Jurkat, Clone E6-1 (cell line): ENCODE data around the gene ADH5.
"Not testable (repeated sequence)": the region's sequence is repeated elsewhere in the genome, so short reads cannot be mapped to it uniquely, and the experiment has no call there.

Experiments
- DNase-seq: peaks from one replicate; pipeline ENCODE4 v3.0.0-alpha.2; 2011; ENCODE audit warnings: low read depth, low spot score
- H3K4me3 ChIP-seq: 2 replicates; pipeline ENCODE4 v1.5.1; 2011; ENCODE audit warnings: mild to moderate bottlenecking, low read length, control low read depth, moderate library complexity

The ADH5 gene

GRCh38 chr4:99052902-99053301 is 35.7 kb downstream of the ADH5 start:
- H3K4me3 ChIP-seq = no peak overlapping the region
- DNase-seq = no peak

- no peak for DNase-seq
- no peak overlapping the region for H3K4me3 ChIP-seq
These were observed 40.9 kb downstream of the ADH5 start for GRCh38 chr4:99047710-99048109.

- DNase-seq = peak; percentile 81
- no peak overlapping the region for H3K4me3 ChIP-seq
These were observed 45.2 kb downstream of the ADH5 start for GRCh38 chr4:99043346-99043745.

- H3K4me3 ChIP-seq = no peak overlapping the region
- no peak for DNase-seq
These were observed 50.4 kb downstream of the ADH5 start for GRCh38 chr4:99038213-99038612.

DNA sequence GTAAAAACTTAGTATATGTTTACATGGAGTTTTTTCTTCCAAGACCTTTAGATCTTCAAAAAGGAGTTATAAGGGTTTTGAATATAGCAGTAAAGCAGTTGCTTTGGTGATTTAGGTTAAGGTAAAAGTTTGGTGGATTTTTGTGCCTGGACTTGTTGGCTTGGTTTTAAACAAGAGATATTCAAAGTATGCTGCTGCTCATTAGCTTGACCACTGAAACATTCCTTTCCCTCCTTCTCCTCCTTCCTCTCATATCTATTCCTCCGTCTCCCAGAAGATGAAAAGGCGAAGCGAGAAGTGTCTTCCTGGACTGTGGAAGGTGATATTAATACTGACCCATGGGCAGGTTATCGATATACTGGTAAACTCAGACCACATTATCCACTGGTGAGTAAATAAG is 54.6 kb downstream of the ADH5 start:
- no peak for DNase-seq
- H3K4me3 ChIP-seq = no peak overlapping the region

- no peak for DNase-seq
These were observed 58.7 kb downstream of the ADH5 start for GRCh38 chr4:99029852-99030251.

GRCh38 chr4:99029018-99029735 is 59.4 kb downstream of the ADH5 start:
- H3K4me3 ChIP-seq = no peak overlapping the region
- DNase-seq = no peak

More at GRCh38 chr4:99029852-99030251, 58.7 kb downstream of the ADH5 start:
- H3K4me3 ChIP-seq = no peak overlapping the region

DNA sequence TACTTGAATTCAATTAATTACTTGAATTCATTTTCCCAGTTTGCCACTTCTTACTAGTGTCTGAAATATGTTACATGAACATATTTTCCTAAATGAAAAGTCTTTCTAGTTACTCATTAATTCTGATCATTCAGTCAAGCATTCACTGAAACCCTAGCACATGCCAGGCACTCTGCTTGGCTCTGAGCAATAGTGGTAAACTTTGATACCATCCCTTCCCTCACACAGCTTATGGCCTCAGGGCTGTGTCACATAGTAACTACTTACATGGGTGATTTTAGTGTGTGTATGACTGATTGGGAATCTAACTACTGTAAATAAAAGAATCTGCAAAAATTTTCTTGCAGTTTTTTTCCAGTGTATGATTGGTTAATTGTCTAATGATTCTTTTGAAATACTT is 60.4 kb downstream of the ADH5 start:
- DNase-seq = no peak
- no peak overlapping the region for H3K4me3 ChIP-seq

- no peak for DNase-seq
These were observed 61.3 kb downstream of the ADH5 start for GRCh38 chr4:99027304-99027703.

GRCh38 chr4:99025506-99025905 is 63.1 kb downstream of the ADH5 start:
- no peak for DNase-seq
- H3K4me3 ChIP-seq = no peak overlapping the region

More at GRCh38 chr4:99027304-99027703, 61.3 kb downstream of the ADH5 start:
- H3K4me3 ChIP-seq = no peak overlapping the region

DNA sequence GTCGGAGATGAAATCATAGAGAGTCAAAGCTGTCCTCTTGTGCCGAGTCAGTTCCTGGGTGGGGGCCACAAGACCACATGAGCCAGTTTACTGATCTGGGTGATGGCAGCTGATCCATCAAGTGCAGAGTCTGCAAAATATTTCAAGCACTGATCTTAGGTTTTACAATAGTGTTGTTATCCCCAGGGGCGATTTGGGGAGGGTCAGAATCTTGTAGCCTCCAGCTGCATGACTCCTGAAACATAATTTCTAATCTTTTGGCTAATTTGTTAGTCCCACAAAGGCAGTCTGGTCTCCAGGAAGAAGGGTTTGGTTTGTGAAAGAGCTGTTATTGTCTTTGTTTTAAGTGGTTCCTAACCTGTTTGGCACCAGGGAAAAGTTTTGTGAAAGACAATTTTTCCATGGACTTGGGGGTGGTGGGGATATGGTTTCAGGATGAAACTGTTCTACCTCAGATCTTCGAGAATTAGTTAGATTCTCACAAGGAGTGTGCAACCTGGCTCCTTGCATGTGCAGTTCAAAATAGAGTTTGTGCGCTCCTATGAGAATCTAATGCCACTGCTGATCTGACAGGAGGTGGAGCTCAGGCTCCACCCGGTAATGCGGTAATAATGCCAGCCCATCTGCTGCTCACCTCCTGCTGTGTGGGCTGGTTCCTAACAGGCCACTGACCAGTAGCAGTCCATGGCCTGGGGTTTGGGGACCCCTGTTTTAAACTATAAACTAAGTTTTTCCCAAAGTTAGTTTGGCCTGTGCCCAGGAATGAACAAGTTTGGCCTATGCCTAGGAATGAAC is 63.9 kb downstream of the ADH5 start:
- H3K4me3 ChIP-seq = no peak overlapping the region
- no peak for DNase-seq

DNA sequence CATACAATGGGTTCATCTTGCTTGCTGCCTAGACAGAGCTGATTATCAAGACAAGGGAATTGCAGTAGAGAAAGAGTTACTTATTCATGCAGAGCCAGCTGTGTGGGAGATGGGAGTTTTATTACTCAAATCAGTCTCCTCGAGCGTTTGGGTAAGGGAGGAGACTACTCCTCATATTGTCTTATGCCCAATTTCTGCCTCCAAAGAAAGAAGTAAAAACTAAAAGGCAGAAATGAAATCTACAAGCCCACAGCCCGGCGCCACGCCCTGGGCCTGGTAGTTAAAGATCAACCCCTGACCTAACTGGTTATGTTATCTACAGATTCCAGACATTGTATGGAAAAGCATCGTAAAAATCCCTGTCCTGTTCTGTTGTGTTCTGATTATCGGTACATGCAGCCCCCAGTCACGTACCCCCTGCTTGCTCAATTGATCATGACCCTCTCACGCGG is 64.8 kb downstream of the ADH5 start:
- H3K4me3 ChIP-seq, DNase-seq: not testable (repeated sequence)

DNA sequence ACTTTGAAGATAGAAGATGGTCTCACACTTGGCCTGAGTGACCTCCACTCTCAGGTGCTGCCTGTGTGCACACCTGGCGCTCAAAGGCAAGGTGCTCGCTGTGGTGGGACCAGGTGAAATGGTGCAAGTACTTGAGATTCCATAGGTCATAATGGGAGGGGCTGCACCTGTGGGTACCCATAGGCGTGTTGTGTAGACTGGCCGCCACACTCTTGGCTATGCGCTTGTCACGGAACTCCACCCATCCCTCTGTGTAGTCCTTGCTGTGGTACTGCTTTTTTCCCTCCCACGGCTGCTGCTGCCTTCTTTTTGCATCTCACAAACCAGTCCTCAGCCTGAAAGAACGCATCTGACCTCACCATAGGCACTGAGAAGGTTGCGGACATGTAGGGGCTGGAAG is 66.0 kb downstream of the ADH5 start:
- DNase-seq = no peak

DNA sequence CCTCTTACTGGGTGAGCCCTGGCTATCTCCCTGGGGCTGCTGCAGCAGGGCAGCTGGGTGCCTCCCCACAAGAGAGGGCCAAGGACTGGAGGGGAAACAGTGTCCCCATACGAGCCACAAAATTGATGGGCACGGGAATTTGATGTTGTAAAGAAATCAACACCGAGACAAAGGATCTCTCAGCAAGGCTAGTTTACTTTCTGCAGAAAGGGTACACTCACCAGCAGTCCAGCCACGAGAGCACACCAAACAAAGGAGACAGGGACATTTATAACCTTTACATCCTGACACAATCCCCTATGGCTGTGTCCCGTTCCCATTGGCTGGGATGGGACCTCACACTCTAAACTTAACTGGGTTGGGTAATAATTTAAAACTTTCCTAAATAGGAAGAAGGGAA is 67.2 kb downstream of the ADH5 start:
- H3K4me3 ChIP-seq = no peak overlapping the region
- DNase-seq = no peak

More for the DNA sequence above, 66.0 kb downstream of the ADH5 start:
- H3K4me3 ChIP-seq = no peak overlapping the region; the same call in 1 of the 2 replicates
